Kidney (tissue), 14 donors: ENCODE data around the gene KRT35. TPM values are rescaled to one million over a fixed set of nuclear protein-coding genes. Genes with fewer than 3 reads are reported as not detected.

Source experiments
- DNase-seq, 5 donors: peaks; one replicate each; pipeline ENCODE4 v3.0.0-alpha.2; 2013 to 2020
- FAIRE-seq: peaks from 2 replicates; lab custom pipeline; 2012; peaks lifted over from hg19 to GRCh38; lab: Jason Lieb, UNC
- H3K27ac ChIP-seq, 2 donors: one replicate each; pipeline ENCODE4 v1.7.0; 2013; ENCODE audit warnings: low read depth in 2 of 2, low read length in 2 of 2, inconsistent platforms in 1 of 2
- H3K27me3 ChIP-seq: one replicate; pipeline ENCODE4 v1.7.1; 2013; ENCODE audit warnings: low read length, inconsistent platforms; ENCODE audit not compliant: control insufficient read depth, insufficient read depth
- H3K36me3 ChIP-seq, 3 donors: one replicate each; pipeline versions ENCODE4 v1.7.0 to v1.7.1; 2013; ENCODE audit warnings: low read length in 3 of 3, control low read depth in 1 of 3, inconsistent platforms in 1 of 3; ENCODE audit not compliant: insufficient read depth in 3 of 3, control insufficient read depth in 2 of 3
- H3K4me1 ChIP-seq, 3 donors: one replicate each; pipeline versions ENCODE4 v1.7.0 to v1.7.1; 2013; ENCODE audit warnings: low read length in 3 of 3, inconsistent platforms in 1 of 3, low read depth in 1 of 3; ENCODE audit not compliant: control insufficient read depth in 2 of 3, insufficient read depth in 2 of 3
- H3K4me3 ChIP-seq, 3 donors: one replicate each; pipeline versions ENCODE4 v1.7.0 to v1.8.1; 2013; ENCODE audit warnings: low read length in 3 of 3, control low read depth in 1 of 3, inconsistent platforms in 1 of 3
- H3K9ac ChIP-seq, 3 donors: one replicate each; pipeline versions ENCODE4 v1.7.0 to v1.7.1; 2013; ENCODE audit warnings: low read length in 3 of 3, control low read depth in 1 of 3, inconsistent platforms in 1 of 3
- H3K9me3 ChIP-seq, 3 donors: one replicate each; pipeline versions ENCODE4 v1.7.0 to v1.7.1; 2013; ENCODE audit warnings: low read length in 3 of 3, control low read depth in 1 of 3, inconsistent platforms in 1 of 3; ENCODE audit not compliant: control insufficient read depth in 2 of 3, insufficient read depth in 1 of 3
- intact Hi-C: fragments of 100-400 bp; cut with DNase I; formaldehyde crosslinking; loops from one replicate; pipeline ENCODE4 v1.11.1; 2022
- polyA plus RNA-seq: library from polyadenylated mRNA; stranded (reverse); fragments of 350-450 nt; fragmentation: Illumina TruSeq; extraction: RNeasy Lipid Tissue Mini Kit (QIAGEN cat#74804); gene quantifications from one replicate; pipeline ENCODE4 v1.2.3, GENCODE V29; 2014; ENCODE audit warnings: low read depth, low replicate concordance; ENCODE audit not compliant: insufficient read depth
- total RNA-seq: library from RNA; stranded (reverse); fragmentation: NEBNext Ultra II Directional; extraction: Animal tissue kit (Norgen Biotek cat#: 25700); gene quantifications from one replicate; pipeline ENCODE4 v1.2.1, GENCODE V29; 2021
- TF ChIP-seq, protein P1 (sequence below): IDR thresholded peaks from 3 replicates; pipeline ENCODE4 v1.5.1; 2012; ENCODE audit warnings: mild to moderate bottlenecking, moderate library complexity, borderline replicate concordance; ENCODE audit not compliant: insufficient read depth; ENCODE audit errors: extremely low read depth
- donor health status: control.
- donor health status: control.
- donor health status: control.
- donor health status: control.
- donor health status: control.
- donor health status: DM: yes; HTN: yes; CAD: no.
- donor health status: Normal renal cell carcinoma (clear cell type).

KRT35 gene
- total and polyA plus RNA-seq, 2 donors from 2014 or later, result not detected

GRCh38 chr17:41494524-41494923 lies 13.6 kb upstream of the KRT35 start:
- TF ChIP-seq, protein P1, sequence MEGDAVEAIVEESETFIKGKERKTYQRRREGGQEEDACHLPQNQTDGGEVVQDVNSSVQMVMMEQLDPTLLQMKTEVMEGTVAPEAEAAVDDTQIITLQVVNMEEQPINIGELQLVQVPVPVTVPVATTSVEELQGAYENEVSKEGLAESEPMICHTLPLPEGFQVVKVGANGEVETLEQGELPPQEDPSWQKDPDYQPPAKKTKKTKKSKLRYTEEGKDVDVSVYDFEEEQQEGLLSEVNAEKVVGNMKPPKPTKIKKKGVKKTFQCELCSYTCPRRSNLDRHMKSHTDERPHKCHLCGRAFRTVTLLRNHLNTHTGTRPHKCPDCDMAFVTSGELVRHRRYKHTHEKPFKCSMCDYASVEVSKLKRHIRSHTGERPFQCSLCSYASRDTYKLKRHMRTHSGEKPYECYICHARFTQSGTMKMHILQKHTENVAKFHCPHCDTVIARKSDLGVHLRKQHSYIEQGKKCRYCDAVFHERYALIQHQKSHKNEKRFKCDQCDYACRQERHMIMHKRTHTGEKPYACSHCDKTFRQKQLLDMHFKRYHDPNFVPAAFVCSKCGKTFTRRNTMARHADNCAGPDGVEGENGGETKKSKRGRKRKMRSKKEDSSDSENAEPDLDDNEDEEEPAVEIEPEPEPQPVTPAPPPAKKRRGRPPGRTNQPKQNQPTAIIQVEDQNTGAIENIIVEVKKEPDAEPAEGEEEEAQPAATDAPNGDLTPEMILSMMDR, result no peak
- Histone ChIP-seq H3K36me3 (no peaks in the 10 kb centered on the region), H3K4me3 (no peak overlapping the region), H3K27ac (no peak overlapping the region), H3K9me3 (no peaks in the 10 kb centered on the region), H3K9ac (no peak overlapping the region), H3K27me3 (no peaks in the 10 kb centered on the region), H3K4me1 (peaks cover 0 to 9% (median 0%) of the 10 kb centered on the region in 3 donors)
- intact Hi-C loops, result no loop called here
- FAIRE-seq, result no peak
- DNase-seq, result no peak

DNA sequence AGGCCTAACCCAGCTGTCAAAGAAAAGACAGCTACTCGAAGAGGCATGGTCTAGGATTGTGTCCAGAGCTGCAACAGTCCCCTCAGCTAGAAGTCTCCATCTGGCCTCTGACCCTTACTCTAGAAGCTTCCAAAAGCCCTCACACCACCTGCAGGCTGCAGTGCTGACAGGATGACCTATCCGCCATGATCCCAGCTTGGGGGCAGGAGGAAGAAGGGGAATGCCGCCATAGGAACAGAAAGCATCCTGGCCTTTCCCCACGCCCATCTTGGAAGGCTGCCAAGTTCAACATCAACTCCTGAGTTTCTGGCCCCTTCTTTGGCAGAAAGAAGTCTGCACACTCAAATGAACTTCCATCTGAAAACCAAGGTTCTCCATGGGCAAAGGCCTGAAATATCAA lies 11.8 kb upstream of the KRT35 start:
- no peak overlapping the region for H3K27ac ChIP-seq
- H3K4me3 ChIP-seq, result no peak overlapping the region
- no peaks in the 10 kb centered on the region for H3K9me3 ChIP-seq
- H3K9ac ChIP-seq, result no peak overlapping the region
- no peak for FAIRE-seq
- H3K4me1 ChIP-seq, result peaks cover 0 to 9% (median 0%) of the 10 kb centered on the region in 3 donors
- no peaks in the 10 kb centered on the region for H3K36me3 ChIP-seq
- intact Hi-C loops, result no loop called here
- no peaks in the 10 kb centered on the region for H3K27me3 ChIP-seq
- DNase-seq, result peak in 3 of 5 donors; percentile 59 to 82 (median 65)
- TF ChIP-seq, protein P1, result no peak

- H3K4me3 ChIP-seq, result no peak overlapping the region
- H3K27me3 ChIP-seq, result no peaks in the 10 kb centered on the region
- intact Hi-C loops, result no loop called here
- TF ChIP-seq, protein P1, result no peak
- H3K36me3 ChIP-seq, result no peaks in the 10 kb centered on the region
- H3K9ac ChIP-seq, result no peak overlapping the region
- no peak overlapping the region for H3K27ac ChIP-seq
- peak in 1 of 5 donors; percentile 53 for DNase-seq
- H3K9me3 ChIP-seq, result no peaks in the 10 kb centered on the region
- no peak for FAIRE-seq
- peaks cover 0 to 9% (median 0%) of the 10 kb centered on the region in 3 donors for H3K4me1 ChIP-seq
Observed at GRCh38 chr17:41492351-41492750, 11.4 kb upstream of the KRT35 start.

- DNase-seq, result no peak
- no peak for FAIRE-seq
- intact Hi-C loops, result no loop called here
- TF ChIP-seq, protein P1, result no peak
- Histone ChIP-seq H3K27me3 (no peaks in the 10 kb centered on the region), H3K9me3 (no peaks in the 10 kb centered on the region), H3K9ac (no peak overlapping the region), H3K36me3 (no peaks in the 10 kb centered on the region), H3K27ac (no peak overlapping the region), H3K4me3 (no peak overlapping the region), H3K4me1 (peaks cover 0 to 6% (median 0%) of the 10 kb centered on the region in 3 donors)
Observed at GRCh38 chr17:41491476-41491875, 10.5 kb upstream of the KRT35 start.
